ENCODE results near the gene SEC16A.
"Not testable (repeated sequence)": the region's sequence is repeated elsewhere in the genome, so short reads cannot be mapped to it uniquely, and the experiment has no call there.

The SEC16A gene

GRCh38 chr9:136425367-136425766 is 57.5 kb downstream of the SEC16A start:
- H3K27ac ChIP-seq (ENCODE audit: insufficient read depth in 1 of 2, low read depth in 1 of 2, low read length in 2 of 2, poor library complexity in 1 of 2, severe bottlenecking in 2 of 2); POLR2A ChIA-PET; DNase-seq; H3K27me3 ChIP-seq (replicated peaks in 2 of 5; ENCODE audit: control insufficient read depth in 4 of 5, insufficient read depth in 5 of 5, low read length in 4 of 5); H3K4me1 ChIP-seq (ENCODE audit: control extremely low read depth in 1 of 4, control insufficient read depth in 4 of 4, insufficient read depth in 4 of 4, low read length in 3 of 4); H3K4me3 ChIP-seq (ENCODE audit: control insufficient read depth in 1 of 7, extremely low read depth in 1 of 7, insufficient read depth in 4 of 7, low read depth in 2 of 7, low read length in 6 of 7); H3K9me3 ChIP-seq (ENCODE audit: control extremely low read depth in 1 of 5, control insufficient read depth in 4 of 5, insufficient read depth in 2 of 5, low read depth in 1 of 5, low read length in 4 of 5): not testable (repeated sequence)
- WGBS (ENCODE audit: insufficient coverage): 96% methylated on average over 6 of the region's 7 CpGs
- CTCF ChIA-PET: interaction anchor here (1.1 to 1.5 kb wide), 4 partner anchors 9 to 112 kb away, joined by 3 to 6 read pairs (median 4); no protein-coding TSS in a partner anchor
- H3K36me3 ChIP-seq (ENCODE audit: control insufficient read depth in 4 of 4, insufficient read depth in 4 of 4, low read length in 3 of 4): peaks cover 10 to 63% (median 46%) of the 10 kb centered on the region in 4 experiments

GRCh38 chr9:136424750-136425362 is 58.0 kb downstream of the SEC16A start:
- WGBS (ENCODE audit: insufficient coverage): 92% methylated on average over 24 of the region's 27 CpGs
- DNase-seq: no peak
- Histone ChIP-seq H3K27ac (ENCODE audit: insufficient read depth in 1 of 2, low read depth in 1 of 2, low read length in 2 of 2, poor library complexity in 1 of 2, severe bottlenecking in 2 of 2) (no peak overlapping the region), H3K4me1 (ENCODE audit: control extremely low read depth in 1 of 4, control insufficient read depth in 4 of 4, insufficient read depth in 4 of 4, low read length in 3 of 4) (no peaks in the 10 kb centered on the region), H3K9me3 (ENCODE audit: control extremely low read depth in 1 of 5, control insufficient read depth in 4 of 5, insufficient read depth in 2 of 5, low read depth in 1 of 5, low read length in 4 of 5) (no peaks in the 10 kb centered on the region), H3K4me3 (ENCODE audit: control insufficient read depth in 1 of 7, extremely low read depth in 1 of 7, insufficient read depth in 4 of 7, low read depth in 2 of 7, low read length in 6 of 7) (no peak overlapping the region), H3K27me3 (replicated peaks in 2 of 5; ENCODE audit: control insufficient read depth in 4 of 5, insufficient read depth in 5 of 5, low read length in 4 of 5) (no peaks in the 10 kb centered on the region), H3K36me3 (ENCODE audit: control insufficient read depth in 4 of 4, insufficient read depth in 4 of 4, low read length in 3 of 4) (peaks cover 11 to 59% (median 44%) of the 10 kb centered on the region in 4 experiments)
- CTCF ChIA-PET: interaction anchor here (1.1 to 1.2 kb wide), 2 partner anchors 10 to 111 kb away, joined by 3 to 6 read pairs; no protein-coding TSS in a partner anchor
- POLR2A ChIA-PET: no interaction called here

GRCh38 chr9:136423432-136424146 is 59.3 kb downstream of the SEC16A start:
- DNase-seq: no peak
- ChIA-PET POLR2A (no interaction called here), CTCF (interaction anchor here (0.8 kb wide), 1 partner anchor 12 kb away, joined by 3 read pairs; no protein-coding TSS in a partner anchor)
- H3K9me3 ChIP-seq (ENCODE audit: control extremely low read depth in 1 of 5, control insufficient read depth in 4 of 5, insufficient read depth in 2 of 5, low read depth in 1 of 5, low read length in 4 of 5): no peaks in the 10 kb centered on the region
- no peak overlapping the region for H3K27ac ChIP-seq (ENCODE audit: insufficient read depth in 1 of 2, low read depth in 1 of 2, low read length in 2 of 2, poor library complexity in 1 of 2, severe bottlenecking in 2 of 2)
- H3K36me3 ChIP-seq (ENCODE audit: control insufficient read depth in 4 of 4, insufficient read depth in 4 of 4, low read length in 3 of 4): peaks cover 11 to 60% (median 47%) of the 10 kb centered on the region in 4 experiments
- WGBS (ENCODE audit: insufficient coverage): 94% methylated on average over 38 of the region's 43 CpGs
- H3K4me3 ChIP-seq (ENCODE audit: control insufficient read depth in 1 of 7, extremely low read depth in 1 of 7, insufficient read depth in 4 of 7, low read depth in 2 of 7, low read length in 6 of 7): no peak overlapping the region
- H3K4me1 ChIP-seq (ENCODE audit: control extremely low read depth in 1 of 4, control insufficient read depth in 4 of 4, insufficient read depth in 4 of 4, low read length in 3 of 4): no peaks in the 10 kb centered on the region
- no peaks in the 10 kb centered on the region for H3K27me3 ChIP-seq (replicated peaks in 2 of 5; ENCODE audit: control insufficient read depth in 4 of 5, insufficient read depth in 5 of 5, low read length in 4 of 5)

- H3K4me1 ChIP-seq (ENCODE audit: control extremely low read depth in 1 of 4, control insufficient read depth in 4 of 4, insufficient read depth in 4 of 4, low read length in 3 of 4): no peaks in the 10 kb centered on the region
- H3K36me3 ChIP-seq (ENCODE audit: control insufficient read depth in 4 of 4, insufficient read depth in 4 of 4, low read length in 3 of 4): peaks cover 13 to 67% (median 54%) of the 10 kb centered on the region in 4 experiments
- no peak overlapping the region for H3K4me3 ChIP-seq (ENCODE audit: control insufficient read depth in 1 of 7, extremely low read depth in 1 of 7, insufficient read depth in 4 of 7, low read depth in 2 of 7, low read length in 6 of 7)
- DNase-seq: no peak
- CTCF ChIA-PET: no interaction called here
- no peaks in the 10 kb centered on the region for H3K27me3 ChIP-seq (replicated peaks in 2 of 5; ENCODE audit: control insufficient read depth in 4 of 5, insufficient read depth in 5 of 5, low read length in 4 of 5)
- H3K9me3 ChIP-seq (ENCODE audit: control extremely low read depth in 1 of 5, control insufficient read depth in 4 of 5, insufficient read depth in 2 of 5, low read depth in 1 of 5, low read length in 4 of 5): no peaks in the 10 kb centered on the region
- no peak overlapping the region for H3K27ac ChIP-seq (ENCODE audit: insufficient read depth in 1 of 2, low read depth in 1 of 2, low read length in 2 of 2, poor library complexity in 1 of 2, severe bottlenecking in 2 of 2)
- 96% methylated on average over 26 of the region's 26 CpGs for WGBS (ENCODE audit: insufficient coverage)
- POLR2A ChIA-PET: no interaction called here
These were observed 60.0 kb downstream of the SEC16A start for GRCh38 chr9:136422876-136423275.

- no peak for DNase-seq
- WGBS (ENCODE audit: insufficient coverage): 97% methylated on average over 21 of the region's 21 CpGs
- no peak overlapping the region for H3K4me3 ChIP-seq (ENCODE audit: control insufficient read depth in 1 of 7, extremely low read depth in 1 of 7, insufficient read depth in 4 of 7, low read depth in 2 of 7, low read length in 6 of 7)
- H3K9me3 ChIP-seq (ENCODE audit: control extremely low read depth in 1 of 5, control insufficient read depth in 4 of 5, insufficient read depth in 2 of 5, low read depth in 1 of 5, low read length in 4 of 5): no peaks in the 10 kb centered on the region
- ChIA-PET CTCF (no interaction called here), POLR2A (no interaction called here)
- no peak overlapping the region for H3K27ac ChIP-seq (ENCODE audit: insufficient read depth in 1 of 2, low read depth in 1 of 2, low read length in 2 of 2, poor library complexity in 1 of 2, severe bottlenecking in 2 of 2)
- no peaks in the 10 kb centered on the region for H3K27me3 ChIP-seq (replicated peaks in 2 of 5; ENCODE audit: control insufficient read depth in 4 of 5, insufficient read depth in 5 of 5, low read length in 4 of 5)
- no peaks in the 10 kb centered on the region for H3K4me1 ChIP-seq (ENCODE audit: control extremely low read depth in 1 of 4, control insufficient read depth in 4 of 4, insufficient read depth in 4 of 4, low read length in 3 of 4)
- peaks cover 15 to 76% (median 61%) of the 10 kb centered on the region in 4 experiments for H3K36me3 ChIP-seq (ENCODE audit: control insufficient read depth in 4 of 4, insufficient read depth in 4 of 4, low read length in 3 of 4)
These were observed 61.0 kb downstream of the SEC16A start for GRCh38 chr9:136421791-136422190.

- ChIA-PET POLR2A (interaction anchor here (0.5 kb wide), 1 partner anchor 11 kb away, joined by 3 read pairs; no protein-coding TSS in a partner anchor), CTCF (no interaction called here)
- H3K4me3 ChIP-seq (ENCODE audit: control insufficient read depth in 1 of 7, extremely low read depth in 1 of 7, insufficient read depth in 4 of 7, low read depth in 2 of 7, low read length in 6 of 7): no peak overlapping the region
- WGBS (ENCODE audit: insufficient coverage): 97% methylated on average over 11 of the region's 12 CpGs
- no peak overlapping the region for H3K27ac ChIP-seq (ENCODE audit: insufficient read depth in 1 of 2, low read depth in 1 of 2, low read length in 2 of 2, poor library complexity in 1 of 2, severe bottlenecking in 2 of 2)
- H3K36me3 ChIP-seq (ENCODE audit: control insufficient read depth in 4 of 4, insufficient read depth in 4 of 4, low read length in 3 of 4): peaks cover 19 to 92% (median 72%) of the 10 kb centered on the region in 4 experiments
- H3K4me1 ChIP-seq (ENCODE audit: control extremely low read depth in 1 of 4, control insufficient read depth in 4 of 4, insufficient read depth in 4 of 4, low read length in 3 of 4): no peaks in the 10 kb centered on the region
- H3K9me3 ChIP-seq (ENCODE audit: control extremely low read depth in 1 of 5, control insufficient read depth in 4 of 5, insufficient read depth in 2 of 5, low read depth in 1 of 5, low read length in 4 of 5): no peaks in the 10 kb centered on the region
- no peaks in the 10 kb centered on the region for H3K27me3 ChIP-seq (replicated peaks in 2 of 5; ENCODE audit: control insufficient read depth in 4 of 5, insufficient read depth in 5 of 5, low read length in 4 of 5)
- DNase-seq: no peak
These were observed 63.8 kb downstream of the SEC16A start for GRCh38 chr9:136419092-136419420.

Data from common myeloid progenitor, CD34-positive (primary cell).